Activated naive CD4-positive, alpha-beta T cell treated with anti-CD3 and anti-CD28 coated beads for 36 hours (primary cell): ENCODE results near the gene MAGEA8. TPM values are rescaled to one million over a fixed set of nuclear protein-coding genes. Genes with fewer than 3 reads are reported as not detected.
A peak's percentile ranks its signal among the peaks of the same experiment; 100 is the strongest.
"Not testable (repeated sequence)": the region's sequence is repeated elsewhere in the genome, so short reads cannot be mapped to it uniquely, and the experiment has no call there.

Experiments
- CTCF ChIA-PET: fragments of 350-600 bp; sonication (Branson Sonifier 250); formaldehyde crosslinking; loops from one replicate; lab custom pipeline; 2021; ENCODE audit warnings: antibody characterized with exemption; lab: Charles Lee
- DNase-seq: peaks from one replicate; pipeline ENCODE4 v3.0.0-alpha.2; 2020
- H3K27ac Mint-ChIP-seq: one replicate; pipeline ENCODE4 v1.8.0; 2021; ENCODE audit warnings: mild to moderate bottlenecking, mixed read lengths
- H3K27me3 Mint-ChIP-seq: one replicate; pipeline ENCODE4 v1.8.0; 2021; ENCODE audit warnings: low read depth, mixed read lengths
- H3K36me3 Mint-ChIP-seq: one replicate; pipeline ENCODE4 v1.8.0; 2021; ENCODE audit warnings: low read depth, mixed read lengths
- H3K4me1 Mint-ChIP-seq: one replicate; pipeline ENCODE4 v1.8.0; 2021; ENCODE audit warnings: low read depth, mixed read lengths
- H3K4me3 Mint-ChIP-seq: one replicate; pipeline ENCODE4 v1.8.0; 2021; ENCODE audit warnings: mild to moderate bottlenecking, moderate library complexity, mixed read lengths
- H3K9me3 Mint-ChIP-seq: one replicate; pipeline ENCODE4 v1.8.0; 2021; ENCODE audit warnings: mixed read lengths
- intact Hi-C: fragments of 100-400 bp; cut with micrococcal nuclease; formaldehyde crosslinking; loops from one replicate; pipeline ENCODE4 v1.15.1; 2023
- total RNA-seq, 2 experiments: library from RNA; stranded (reverse); gene quantifications; one replicate each; pipeline ENCODE4 v1.2.3, GENCODE V29; 2021

Gene MAGEA8
- total RNA-seq, 2 experiments from 2014 or later = not detected

DNA sequence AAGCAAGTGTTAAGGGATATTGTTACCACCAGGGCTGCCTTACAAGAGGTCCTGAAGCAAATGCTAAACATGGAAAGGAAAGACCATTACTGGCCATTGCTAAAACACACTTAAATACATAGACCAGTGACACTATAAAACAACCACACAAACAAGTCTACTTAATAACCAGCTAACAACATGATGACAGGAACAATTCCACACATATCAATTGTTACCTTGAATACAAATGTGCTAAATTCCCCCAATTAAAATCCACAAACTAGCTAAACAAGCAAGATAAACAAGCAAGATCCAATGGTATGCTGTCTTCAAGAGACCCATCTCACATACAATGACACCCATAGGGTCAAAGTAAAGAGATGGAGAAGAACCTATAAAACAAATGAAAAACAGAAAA lies 20.5 kb upstream of the MAGEA8 start:
- Mint-ChIP-seq H3K4me3 (no peak overlapping the region), H3K4me1 (no peaks in the 10 kb centered on the region), H3K9me3 (peaks cover 3% of the 10 kb centered on the region), H3K27ac (no peak overlapping the region), H3K27me3 (peaks cover 2% of the 10 kb centered on the region), H3K36me3 (peaks cover 2% of the 10 kb centered on the region)
- CTCF ChIA-PET = no interaction called here
- intact Hi-C loops = no loop called here
- DNase-seq = no peak

DNA sequence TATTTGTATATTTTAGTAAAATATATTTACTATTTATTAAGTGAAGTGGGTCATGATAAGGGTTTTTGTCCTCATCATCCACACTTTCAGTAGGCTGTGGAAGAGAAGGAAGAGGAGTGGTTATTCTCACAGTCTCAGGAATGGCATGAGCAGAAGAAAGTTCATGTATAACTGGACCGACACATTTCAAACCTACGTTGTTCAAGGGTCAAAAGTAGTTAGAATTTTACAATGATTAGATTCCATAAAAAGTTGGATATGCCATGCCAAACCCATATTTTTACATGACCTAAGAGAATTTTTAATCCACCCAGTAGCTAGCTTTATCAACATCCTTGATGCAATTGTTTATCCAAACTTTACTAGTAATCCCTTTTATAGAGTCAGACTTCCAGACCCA lies 15.6 kb upstream of the MAGEA8 start:
- no peak overlapping the region for H3K27ac Mint-ChIP-seq
- H3K27me3 Mint-ChIP-seq = no peaks in the 10 kb centered on the region
- no peak for DNase-seq
- no peaks in the 10 kb centered on the region for H3K4me1 Mint-ChIP-seq
- H3K9me3 Mint-ChIP-seq = no peaks in the 10 kb centered on the region
- no peaks in the 10 kb centered on the region for H3K36me3 Mint-ChIP-seq
- CTCF ChIA-PET = no interaction called here
- H3K4me3 Mint-ChIP-seq = no peak overlapping the region
- intact Hi-C loops = no loop called here

DNA sequence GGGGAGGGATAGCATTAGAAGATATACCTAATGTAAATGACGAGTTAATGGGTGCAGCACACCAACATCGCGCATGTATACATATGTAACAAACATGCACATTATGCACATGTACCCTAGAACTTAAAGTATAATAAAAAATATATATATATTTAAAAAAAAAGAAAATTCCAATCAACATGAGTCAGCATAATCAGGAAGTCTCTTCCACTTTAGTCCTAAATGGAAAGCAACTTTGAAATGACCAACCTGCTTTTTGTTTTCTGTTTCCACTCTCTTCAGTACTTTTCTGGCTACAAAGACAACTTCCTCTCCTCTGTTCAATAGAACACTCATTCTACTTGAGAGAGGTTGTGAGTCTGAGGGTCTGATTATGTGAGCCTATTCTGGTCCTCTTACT lies 13.5 kb upstream of the MAGEA8 start:
- CTCF ChIA-PET = no interaction called here
- Mint-ChIP-seq H3K4me3 (no peak overlapping the region), H3K27ac (no peak overlapping the region), H3K36me3 (no peaks in the 10 kb centered on the region), H3K27me3 (peaks cover 7% of the 10 kb centered on the region), H3K9me3 (no peaks in the 10 kb centered on the region), H3K4me1 (peaks cover 3% of the 10 kb centered on the region)
- no peak for DNase-seq
- intact Hi-C loops = no loop called here

DNA sequence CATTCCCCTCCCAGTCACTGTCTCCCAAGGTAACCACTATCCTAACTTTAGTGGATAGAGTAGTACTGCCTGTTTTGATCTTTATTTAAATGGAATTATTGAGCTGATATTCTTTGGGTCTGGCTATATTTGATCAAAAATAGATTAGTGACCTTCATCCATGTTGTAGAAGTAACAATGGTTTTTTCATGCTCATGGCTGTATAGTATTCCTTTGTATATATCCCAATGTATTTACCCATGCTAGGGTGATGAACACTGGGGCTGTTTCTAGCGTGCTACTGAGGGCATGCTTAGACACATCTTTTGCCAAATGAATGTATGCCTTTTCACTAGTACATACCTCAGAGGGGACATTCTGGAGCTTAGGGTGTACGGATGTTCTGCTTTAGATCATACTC lies 10.1 kb upstream of the MAGEA8 start:
- no peaks in the 10 kb centered on the region for H3K36me3 Mint-ChIP-seq
- H3K27ac Mint-ChIP-seq = no peak overlapping the region
- no peak for DNase-seq
- H3K9me3 Mint-ChIP-seq = no peaks in the 10 kb centered on the region
- intact Hi-C loops = no loop called here
- peaks cover 3% of the 10 kb centered on the region for H3K4me1 Mint-ChIP-seq
- no peak overlapping the region for H3K4me3 Mint-ChIP-seq
- CTCF ChIA-PET = no interaction called here
- H3K27me3 Mint-ChIP-seq = peaks cover 7% of the 10 kb centered on the region

DNA sequence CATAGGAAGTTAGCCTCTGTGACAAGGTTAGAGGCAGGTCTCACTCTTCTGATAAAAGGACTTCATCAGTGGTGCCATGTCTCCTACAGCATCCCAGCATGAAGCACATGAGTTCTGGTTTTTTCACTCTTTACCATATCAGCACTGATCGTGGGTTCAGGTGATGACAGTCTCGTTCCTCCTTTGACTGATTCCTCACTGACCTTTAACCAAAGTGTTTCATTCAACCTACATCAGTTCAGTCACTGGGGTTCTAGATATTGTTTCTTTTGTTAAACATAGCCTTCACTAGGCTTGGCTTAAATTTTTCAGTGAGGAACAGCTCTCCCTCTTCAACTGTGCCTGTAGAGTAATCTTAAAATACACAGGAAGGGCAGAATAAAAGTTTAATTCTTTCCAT lies 9.6 kb upstream of the MAGEA8 start:
- H3K27me3 Mint-ChIP-seq = peaks cover 7% of the 10 kb centered on the region
- intact Hi-C loops = no loop called here
- DNase-seq = no peak
- H3K9me3 Mint-ChIP-seq = no peaks in the 10 kb centered on the region
- H3K27ac Mint-ChIP-seq = no peak overlapping the region
- CTCF ChIA-PET = interaction anchor here (0.6 kb wide), 1 partner anchor 349 kb away, joined by 3 read pairs; no protein-coding TSS in a partner anchor
- no peaks in the 10 kb centered on the region for H3K36me3 Mint-ChIP-seq
- H3K4me3 Mint-ChIP-seq = no peak overlapping the region
- H3K4me1 Mint-ChIP-seq = peaks cover 3% of the 10 kb centered on the region

DNA sequence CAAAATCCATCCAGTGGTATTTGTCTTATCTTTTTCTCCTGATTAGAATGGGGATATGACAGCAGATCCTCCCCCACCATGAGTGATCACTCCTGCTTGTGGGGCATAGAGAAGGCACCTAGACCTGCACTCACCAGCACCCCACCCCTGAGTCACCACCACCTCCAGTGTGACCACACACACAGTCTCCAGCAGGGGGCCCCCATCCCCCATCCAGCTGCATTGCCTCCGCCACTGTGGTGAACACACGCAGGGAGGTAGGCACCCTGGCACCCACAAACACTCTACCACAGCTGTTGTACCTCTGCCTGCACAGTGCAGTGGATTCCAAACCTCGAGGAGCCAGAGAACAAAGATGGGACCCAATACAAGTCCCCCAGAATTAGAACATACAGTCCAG lies 9.0 kb upstream of the MAGEA8 start:
- peaks cover 7% of the 10 kb centered on the region for H3K27me3 Mint-ChIP-seq
- no peaks in the 10 kb centered on the region for H3K36me3 Mint-ChIP-seq
- H3K27ac Mint-ChIP-seq = no peak overlapping the region
- DNase-seq = peak; percentile 71
- intact Hi-C loops = no loop called here
- CTCF ChIA-PET = interaction anchor here (0.6 kb wide), 1 partner anchor 348 kb away, joined by 3 read pairs; no protein-coding TSS in a partner anchor
- H3K4me1 Mint-ChIP-seq = peaks cover 3% of the 10 kb centered on the region
- H3K9me3 Mint-ChIP-seq = no peaks in the 10 kb centered on the region
- no peak overlapping the region for H3K4me3 Mint-ChIP-seq

DNA sequence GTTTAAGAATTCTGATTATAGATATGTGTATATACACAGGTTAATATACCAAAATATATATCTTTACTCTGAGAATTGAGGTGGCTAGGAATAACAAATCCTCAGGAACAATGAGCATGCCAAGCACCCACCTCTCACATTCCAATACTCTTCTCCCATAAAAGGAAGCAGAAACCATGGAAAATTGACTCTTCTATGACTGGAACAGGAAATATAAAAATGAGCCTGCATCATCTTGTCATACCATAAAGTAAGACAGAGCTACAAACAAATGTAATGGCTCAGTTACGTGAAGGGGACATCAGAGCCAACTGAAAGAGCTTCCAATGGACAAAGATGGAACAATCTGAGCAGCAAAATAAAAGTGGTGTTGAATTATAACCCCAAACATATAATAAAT lies 3.8 kb upstream of the MAGEA8 start:
- no peaks in the 10 kb centered on the region for H3K36me3 Mint-ChIP-seq
- no peak overlapping the region for H3K27ac Mint-ChIP-seq
- no peak for DNase-seq
- no peak overlapping the region for H3K4me3 Mint-ChIP-seq
- H3K9me3 Mint-ChIP-seq = no peaks in the 10 kb centered on the region
- no peaks in the 10 kb centered on the region for H3K4me1 Mint-ChIP-seq
- CTCF ChIA-PET = no interaction called here
- intact Hi-C loops = no loop called here
- H3K27me3 Mint-ChIP-seq = no peaks in the 10 kb centered on the region

DNA sequence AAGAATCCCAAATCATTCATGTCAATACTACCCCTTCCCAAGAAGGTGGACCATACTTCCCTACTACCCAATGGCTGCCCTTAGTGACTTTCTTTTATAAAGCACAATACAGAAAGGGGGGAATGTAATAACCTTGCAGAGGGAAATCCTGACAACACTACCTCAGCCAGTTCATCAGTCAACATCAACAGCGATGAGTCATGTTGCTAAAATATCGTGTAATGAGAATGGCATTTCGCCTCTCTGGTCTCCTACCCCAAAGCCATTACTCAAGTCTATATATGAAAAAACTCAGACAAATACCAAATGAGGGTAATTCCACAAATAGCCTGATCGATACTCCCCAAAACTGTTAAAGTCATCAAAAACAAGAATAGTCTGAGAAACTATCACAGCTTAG lies 3.3 kb upstream of the MAGEA8 start:
- H3K27me3 Mint-ChIP-seq = no peaks in the 10 kb centered on the region
- no peaks in the 10 kb centered on the region for H3K36me3 Mint-ChIP-seq
- no peak for DNase-seq
- no peak overlapping the region for H3K4me3 Mint-ChIP-seq
- intact Hi-C loops = no loop called here
- no peaks in the 10 kb centered on the region for H3K4me1 Mint-ChIP-seq
- no peak overlapping the region for H3K27ac Mint-ChIP-seq
- CTCF ChIA-PET = no interaction called here
- H3K9me3 Mint-ChIP-seq = no peaks in the 10 kb centered on the region

DNA sequence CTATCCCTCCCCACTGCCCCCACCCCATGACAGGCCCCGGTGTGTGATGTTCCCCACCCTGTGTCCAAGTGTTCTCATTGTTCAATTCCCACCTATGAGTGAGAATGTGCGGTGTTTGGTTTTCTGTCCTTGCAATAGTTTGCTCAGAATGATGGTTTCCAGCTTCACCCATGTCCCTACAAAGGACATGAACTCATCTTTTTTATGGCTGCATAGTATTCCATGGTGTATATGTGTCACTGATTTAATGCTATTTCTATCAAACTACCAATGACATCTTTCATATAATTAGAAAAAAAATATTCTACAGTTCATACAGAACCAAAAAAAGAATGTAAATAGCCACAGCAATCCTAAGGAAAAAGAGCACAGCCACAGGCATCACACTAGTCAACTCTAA lies 9.8 kb downstream of the MAGEA8 start:
- CTCF ChIA-PET, H3K27me3 Mint-ChIP-seq, H3K9me3 Mint-ChIP-seq, H3K36me3 Mint-ChIP-seq, DNase-seq, H3K4me1 Mint-ChIP-seq, intact Hi-C loops, H3K4me3 Mint-ChIP-seq, H3K27ac Mint-ChIP-seq: not testable (repeated sequence)

DNA sequence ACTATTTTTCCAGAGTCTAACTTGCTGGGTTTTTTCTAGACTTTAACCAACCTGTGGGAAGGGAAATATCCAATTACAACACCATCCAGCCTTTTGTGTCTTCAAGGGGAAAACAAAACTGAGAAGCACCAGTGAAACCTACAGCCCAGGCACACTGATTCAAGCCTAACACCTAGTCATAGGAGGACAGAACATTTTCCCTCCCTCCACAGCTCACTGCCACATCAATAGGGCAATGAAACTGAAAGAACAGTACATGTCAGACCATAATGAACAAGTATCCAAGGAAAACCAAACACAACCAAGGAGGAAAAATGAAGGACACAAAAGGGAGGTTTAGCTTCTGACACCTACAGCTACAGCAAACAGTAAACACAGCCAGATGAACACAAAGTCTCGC lies 17.6 kb downstream of the MAGEA8 start:
- peaks cover 5% of the 10 kb centered on the region for H3K4me1 Mint-ChIP-seq
- no peak overlapping the region for H3K4me3 Mint-ChIP-seq
- DNase-seq = peak; percentile 34

DNA sequence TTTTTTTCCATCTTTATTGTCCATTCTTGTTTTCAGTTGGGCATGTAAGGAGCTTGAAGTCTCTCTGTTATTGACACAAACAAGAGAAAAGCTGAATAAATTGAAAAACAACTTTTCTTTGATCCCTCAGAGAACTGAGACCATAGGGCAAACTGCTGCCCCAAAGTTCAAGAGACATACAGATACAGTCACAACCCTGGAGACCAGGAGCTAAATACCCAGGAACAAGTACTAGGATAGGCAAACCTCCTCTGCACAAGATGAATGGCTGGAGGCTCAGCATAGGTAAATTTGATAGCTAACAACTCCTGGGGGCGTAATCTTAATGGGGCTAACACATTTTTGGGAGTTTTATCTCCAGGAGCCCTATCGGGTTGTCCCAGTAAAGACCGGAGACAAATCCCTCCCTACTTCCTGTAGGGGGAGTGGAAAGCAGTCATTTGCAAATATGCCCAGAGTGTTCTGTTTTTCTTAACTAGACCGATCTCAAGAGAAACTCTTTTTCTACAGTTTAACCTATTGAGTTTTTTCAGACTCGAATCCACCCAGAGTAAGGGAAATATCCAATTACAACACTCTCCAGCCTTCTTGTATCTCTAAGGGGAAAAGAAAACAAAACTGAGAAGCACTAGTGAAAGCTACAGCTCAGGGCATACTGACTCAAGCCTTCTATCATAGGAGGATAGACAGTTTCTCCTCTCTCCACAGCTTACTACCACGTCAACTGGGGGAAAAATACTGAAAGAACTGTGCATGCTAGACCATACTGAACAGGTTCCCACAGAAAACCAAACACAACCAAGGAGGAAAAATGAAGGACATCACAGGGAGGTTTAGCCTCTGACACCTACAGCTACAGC lies 23.1 kb downstream of the MAGEA8 start:
- Mint-ChIP-seq H3K4me1 (peaks cover 6% of the 10 kb centered on the region), H3K36me3 (peaks cover 2% of the 10 kb centered on the region), H3K27ac (no peak overlapping the region), H3K9me3 (peaks cover 5% of the 10 kb centered on the region), H3K4me3 (no peak overlapping the region), H3K27me3 (no peaks in the 10 kb centered on the region)
- intact Hi-C loops = no loop called here
- no peak for DNase-seq
- CTCF ChIA-PET = interaction anchor here (1.2 kb wide), 1 partner anchor 12 kb away, joined by 6 read pairs; no protein-coding TSS in a partner anchor

More for the DNA sequence above, 17.6 kb downstream of the MAGEA8 start:
- CTCF ChIA-PET = no interaction called here
- H3K36me3 Mint-ChIP-seq = no peaks in the 10 kb centered on the region
- H3K9me3 Mint-ChIP-seq = peaks cover 5% of the 10 kb centered on the region
- peaks cover 8% of the 10 kb centered on the region for H3K27me3 Mint-ChIP-seq
- no peak overlapping the region for H3K27ac Mint-ChIP-seq
- intact Hi-C loops = no loop called here

DNA sequence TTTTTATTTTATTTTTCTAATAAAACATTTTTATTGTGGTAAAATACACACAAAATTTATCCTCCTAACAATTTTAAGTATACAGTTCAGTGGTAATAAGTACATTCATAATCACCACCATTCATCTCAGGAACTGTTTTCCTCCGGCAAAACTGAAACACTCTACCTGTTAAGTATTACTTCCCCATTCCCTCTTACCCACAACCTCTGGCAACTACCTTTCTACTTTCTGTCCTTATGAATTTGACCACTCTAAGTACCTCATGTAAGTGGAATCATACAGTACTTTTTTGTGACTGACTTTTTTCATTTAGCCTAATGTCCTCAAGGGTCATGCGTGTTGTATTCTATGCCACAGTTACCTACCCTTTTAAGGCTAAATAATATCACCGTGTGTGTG lies 27.3 kb downstream of the MAGEA8 start:
- Mint-ChIP-seq H3K27ac (no peak overlapping the region), H3K27me3 (no peaks in the 10 kb centered on the region), H3K36me3 (peaks cover 2% of the 10 kb centered on the region), H3K9me3 (peaks cover 13% of the 10 kb centered on the region), H3K4me1 (peaks cover 6% of the 10 kb centered on the region), H3K4me3 (no peak overlapping the region)
- no peak for DNase-seq
- CTCF ChIA-PET = no interaction called here
- intact Hi-C loops = no loop called here

DNA sequence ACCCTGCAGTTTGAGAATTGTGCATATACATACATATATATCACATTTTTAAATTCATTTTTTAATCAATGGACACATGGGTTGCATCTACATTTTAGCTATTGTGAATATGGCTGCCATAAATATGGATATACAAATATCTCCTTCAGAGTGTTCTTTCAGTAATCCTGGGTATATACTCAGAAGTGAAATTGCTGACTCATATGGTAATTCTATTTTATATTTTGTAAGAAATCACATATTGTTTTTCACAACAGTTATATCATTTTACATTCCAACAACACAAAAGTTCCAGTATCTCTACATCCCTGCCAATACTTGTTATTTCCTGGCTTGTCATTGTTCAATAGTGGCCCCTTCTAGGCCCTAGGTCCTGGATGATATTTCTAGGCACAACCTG lies 27.7 kb downstream of the MAGEA8 start:
- DNase-seq = no peak
- Mint-ChIP-seq H3K4me3 (no peak overlapping the region), H3K4me1 (peaks cover 6% of the 10 kb centered on the region), H3K27ac (no peak overlapping the region), H3K27me3 (no peaks in the 10 kb centered on the region), H3K36me3 (peaks cover 2% of the 10 kb centered on the region), H3K9me3 (peaks cover 13% of the 10 kb centered on the region)
- intact Hi-C loops = no loop called here
- CTCF ChIA-PET = no interaction called here
